Hepatocyte (in vitro differentiated cells): Measurements from ENCODE around the gene TSEN2. TPM values are rescaled to one million over a fixed set of nuclear protein-coding genes. Genes with fewer than 3 reads are reported as not detected.

ENCODE experiments used
- DNase-seq: peaks from one replicate; pipeline ENCODE4 v3.0.0-alpha.2; 2016; ENCODE audit warnings: low spot score
- H2AFZ ChIP-seq: fragments of 200-600 bp; sonication (generic); 2 replicates; pipeline ENCODE4 v1.6.0; 2016; ENCODE audit warnings: antibody characterized with exemption, mild to moderate bottlenecking
- H3K27ac ChIP-seq: fragments of 200-600 bp; sonication (generic); 2 replicates; pipeline ENCODE4 v1.5.1; 2016; ENCODE audit warnings: mild to moderate bottlenecking
- H3K27me3 ChIP-seq: fragments of 200-600 bp; sonication (generic); 2 replicates; pipeline ENCODE4 v1.6.1; 2016
- H3K36me3 ChIP-seq: fragments of 200-600 bp; sonication (generic); replicated peaks from 2 replicates; pipeline ENCODE4 v1.5.1; 2016; ENCODE audit warnings: low read depth; ENCODE audit not compliant: insufficient read depth
- H3K4me1 ChIP-seq: fragments of 200-600 bp; sonication (generic); 2 replicates; pipeline ENCODE4 v1.5.1; 2016; ENCODE audit warnings: mild to moderate bottlenecking, moderate library complexity; ENCODE audit not compliant: insufficient read depth
- H3K4me2 ChIP-seq: fragments of 200-600 bp; sonication (generic); 2 replicates; pipeline ENCODE4 v1.6.0; 2016
- H3K4me3 ChIP-seq: fragments of 200-600 bp; sonication (generic); 2 replicates; pipeline ENCODE4 v1.5.1; 2016; ENCODE audit warnings: mild to moderate bottlenecking
- H3K79me2 ChIP-seq: fragments of 200-600 bp; sonication (generic); 2 replicates; pipeline ENCODE4 v1.6.0; 2017; ENCODE audit warnings: mild to moderate bottlenecking
- H3K9me2 ChIP-seq: fragments of 200-600 bp; sonication (generic); replicated peaks from 2 replicates; pipeline ENCODE4 v1.6.0; 2017; ENCODE audit warnings: mild to moderate bottlenecking; ENCODE audit not compliant: insufficient read depth
- H3K9me3 ChIP-seq: fragments of 200-600 bp; sonication (generic); 2 replicates; pipeline ENCODE4 v1.5.1; 2016; ENCODE audit warnings: low read depth, mild to moderate bottlenecking
- H4K20me1 ChIP-seq: fragments of 200-600 bp; sonication (generic); 2 replicates; pipeline ENCODE4 v1.6.0; 2016; ENCODE audit warnings: mild to moderate bottlenecking; ENCODE audit not compliant: insufficient read depth, poor library complexity, severe bottlenecking
- EZH2 ChIP-seq: fragments of 200-600 bp; sonication (generic); IDR thresholded peaks from 2 replicates; pipeline ENCODE4 v1.6.1; 2016; ENCODE audit warnings: antibody characterized with exemption, mild to moderate bottlenecking, borderline replicate concordance
- EZH2phosphoT487 ChIP-seq: fragments of 200-600 bp; sonication (generic); IDR thresholded peaks from one replicate; pipeline ENCODE4 v1.6.1; 2018; ENCODE audit warnings: antibody characterized with exemption, mild to moderate bottlenecking, low read depth, moderate library complexity; ENCODE audit not compliant: unreplicated experiment, severe bottlenecking
- WGBS: methylation state at CpG from one replicate; pipeline ENCODE4 v1.1.6; 2016; ENCODE audit warnings: low lambda C conversion rate; ENCODE audit errors: missing lambda C conversion rate; 5-methylcytosine and 5-hydroxymethylcytosine counted together
- polyA plus RNA-seq: library from polyadenylated mRNA; unstranded; fragments of >200 nt; fragmentation: Nextera tagmentation; extraction: Ambion mirVana; gene quantifications from 2 replicates; pipeline ENCODE4 v1.2.1, GENCODE V29; 2016
- total RNA-seq: library from RNA; depleted of rRNA; stranded (reverse); fragments of >200 nt; gene quantifications from 2 replicates; pipeline ENCODE4 v1.2.3, GENCODE V29; 2014
- TF ChIP-seq, protein P1 (sequence below): fragments of 200-600 bp; sonication (generic); IDR thresholded peaks from 2 replicates; pipeline ENCODE4 v1.5.1; 2016; ENCODE audit warnings: antibody characterized with exemption, mild to moderate bottlenecking; ENCODE audit not compliant: poor library complexity

TSEN2 gene
- total and polyA plus RNA-seq, 2 experiments from 2014 or later: 9.6 to 17.8 TPM

- Histone ChIP-seq H3K36me3 (no peaks in the 10 kb centered on the region), H4K20me1 (no peaks in the 10 kb centered on the region), H3K27me3 (no peaks in the 10 kb centered on the region), H3K4me3 (no peak overlapping the region), H2AFZ (no peak overlapping the region), H3K9me2 (no peaks in the 10 kb centered on the region), H3K27ac (no peak overlapping the region), H3K4me2 (no peak overlapping the region), H3K79me2 (no peaks in the 10 kb centered on the region), H3K4me1 (no peaks in the 10 kb centered on the region), H3K9me3 (no peaks in the 10 kb centered on the region)
- TF ChIP-seq EZH2phosphoT487 (no peak), EZH2 (no peak)
- TF ChIP-seq, protein P1, sequence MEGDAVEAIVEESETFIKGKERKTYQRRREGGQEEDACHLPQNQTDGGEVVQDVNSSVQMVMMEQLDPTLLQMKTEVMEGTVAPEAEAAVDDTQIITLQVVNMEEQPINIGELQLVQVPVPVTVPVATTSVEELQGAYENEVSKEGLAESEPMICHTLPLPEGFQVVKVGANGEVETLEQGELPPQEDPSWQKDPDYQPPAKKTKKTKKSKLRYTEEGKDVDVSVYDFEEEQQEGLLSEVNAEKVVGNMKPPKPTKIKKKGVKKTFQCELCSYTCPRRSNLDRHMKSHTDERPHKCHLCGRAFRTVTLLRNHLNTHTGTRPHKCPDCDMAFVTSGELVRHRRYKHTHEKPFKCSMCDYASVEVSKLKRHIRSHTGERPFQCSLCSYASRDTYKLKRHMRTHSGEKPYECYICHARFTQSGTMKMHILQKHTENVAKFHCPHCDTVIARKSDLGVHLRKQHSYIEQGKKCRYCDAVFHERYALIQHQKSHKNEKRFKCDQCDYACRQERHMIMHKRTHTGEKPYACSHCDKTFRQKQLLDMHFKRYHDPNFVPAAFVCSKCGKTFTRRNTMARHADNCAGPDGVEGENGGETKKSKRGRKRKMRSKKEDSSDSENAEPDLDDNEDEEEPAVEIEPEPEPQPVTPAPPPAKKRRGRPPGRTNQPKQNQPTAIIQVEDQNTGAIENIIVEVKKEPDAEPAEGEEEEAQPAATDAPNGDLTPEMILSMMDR: no peak
- no peak for DNase-seq
Observed at GRCh38 chr3:12515631-12516030, 31.4 kb downstream of the TSEN2 start.

DNA sequence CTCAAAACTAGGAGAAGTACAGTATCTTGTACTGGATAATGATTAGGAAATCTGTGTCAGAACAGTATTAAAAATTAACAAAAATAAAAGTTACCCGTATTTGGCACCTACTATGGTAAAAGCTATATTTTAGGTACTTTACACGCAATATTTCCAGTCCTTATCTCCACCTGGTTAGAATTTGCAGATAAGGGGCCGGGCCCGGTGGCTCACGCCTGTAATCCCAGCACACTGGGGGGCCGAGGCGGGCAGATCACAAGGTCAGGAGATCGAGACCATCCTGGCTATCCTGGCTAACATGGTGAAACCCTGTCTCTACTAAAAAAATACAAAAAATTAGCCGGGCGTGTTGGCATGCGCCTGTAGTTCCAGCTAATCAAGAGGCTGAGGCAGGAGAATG is 32.6 kb downstream of the TSEN2 start:
- no peak for DNase-seq
- H2AFZ ChIP-seq: no peak overlapping the region
- no peaks in the 10 kb centered on the region for H3K9me3 ChIP-seq
- TF ChIP-seq, protein P1: no peak
- TF ChIP-seq EZH2phosphoT487: no peak
- no peak for TF ChIP-seq EZH2
- H3K36me3 ChIP-seq: no peaks in the 10 kb centered on the region
- no peaks in the 10 kb centered on the region for H3K79me2 ChIP-seq
- H3K9me2 ChIP-seq: no peaks in the 10 kb centered on the region
- no peaks in the 10 kb centered on the region for H4K20me1 ChIP-seq
- 84% methylated on average over 11 of the region's 11 CpGs for WGBS
- H3K27ac ChIP-seq: no peak overlapping the region
- H3K4me3 ChIP-seq: no peak overlapping the region
- no peaks in the 10 kb centered on the region for H3K4me1 ChIP-seq
- H3K4me2 ChIP-seq: no peak overlapping the region
- no peaks in the 10 kb centered on the region for H3K27me3 ChIP-seq

GRCh38 chr3:12518261-12519028 is 34.2 kb downstream of the TSEN2 start:
- TF ChIP-seq EZH2phosphoT487: no peak
- Histone ChIP-seq H3K4me2 (no peak overlapping the region), H3K79me2 (no peaks in the 10 kb centered on the region), H3K27me3 (no peaks in the 10 kb centered on the region), H3K4me3 (no peak overlapping the region), H3K9me3 (no peaks in the 10 kb centered on the region), H3K9me2 (no peaks in the 10 kb centered on the region), H4K20me1 (no peaks in the 10 kb centered on the region), H3K27ac (no peak overlapping the region), H2AFZ (no peak overlapping the region), H3K4me1 (no peaks in the 10 kb centered on the region), H3K36me3 (no peaks in the 10 kb centered on the region)
- DNase-seq: no peak
- WGBS: 81% methylated on average over 6 of the region's 6 CpGs

GRCh38 chr3:12521010-12521409 is 36.7 kb downstream of the TSEN2 start:
- Histone ChIP-seq H2AFZ (no peak overlapping the region), H3K4me1 (no peaks in the 10 kb centered on the region), H3K27me3 (no peaks in the 10 kb centered on the region), H3K9me3 (no peaks in the 10 kb centered on the region), H3K27ac (no peak overlapping the region), H3K9me2 (no peaks in the 10 kb centered on the region), H3K4me3 (no peak overlapping the region), H3K36me3 (no peaks in the 10 kb centered on the region), H3K4me2 (no peak overlapping the region), H4K20me1 (no peaks in the 10 kb centered on the region), H3K79me2 (no peaks in the 10 kb centered on the region)
- WGBS: 94% methylated on average over 2 of the region's 2 CpGs
- no peak for DNase-seq
- TF ChIP-seq, protein P1: no peak
- TF ChIP-seq EZH2: no peak
- TF ChIP-seq EZH2phosphoT487: no peak
